Islet of Langerhans (tissue), 1 donor: ENCODE measurements around the gene RNF32.

Experiments used
- FAIRE-seq: peaks from one replicate; lab custom pipeline; 2011; peaks lifted over from hg19 to GRCh38; lab: Jason Lieb, UNC

RNF32 gene

GRCh38 chr7:156640257-156640948 is at the start of gene RNF32:
TSS of gene RNF32 (plus strand) at chr7:156640774. CDS start at chr7:156643878, 3,104 bp downstream.
- FAIRE-seq = no peak

GRCh38 chr7:156592155-156592884 is 48.3 kb upstream of the RNF32 start:
- FAIRE-seq = no peak

- FAIRE-seq = no peak
These were observed 46.1 kb upstream of the RNF32 start for GRCh38 chr7:156594283-156595080.

- no peak for FAIRE-seq
These were observed 40.1 kb upstream of the RNF32 start for GRCh38 chr7:156600496-156600895.

GRCh38 chr7:156602283-156602682 is 38.3 kb upstream of the RNF32 start:
- FAIRE-seq = no peak

- FAIRE-seq = no peak
These were observed 37.6 kb upstream of the RNF32 start for GRCh38 chr7:156603011-156603410.

GRCh38 chr7:156603629-156604028 is 36.9 kb upstream of the RNF32 start:
- no peak for FAIRE-seq

- no peak for FAIRE-seq
These were observed 36.3 kb upstream of the RNF32 start for GRCh38 chr7:156604311-156604710.

GRCh38 chr7:156604836-156605695 is 35.5 kb upstream of the RNF32 start:
- no peak for FAIRE-seq

GRCh38 chr7:156606135-156606534 is 34.4 kb upstream of the RNF32 start:
- FAIRE-seq = no peak

- FAIRE-seq = no peak
These were observed 33.8 kb upstream of the RNF32 start for GRCh38 chr7:156606691-156607331.

- FAIRE-seq = no peak
These were observed 33.0 kb upstream of the RNF32 start for GRCh38 chr7:156607332-156608172.

GRCh38 chr7:156608173-156608478 is 32.4 kb upstream of the RNF32 start:
- no peak for FAIRE-seq

- FAIRE-seq = no peak
These were observed 31.3 kb upstream of the RNF32 start for GRCh38 chr7:156609010-156609877.

- no peak for FAIRE-seq
These were observed 30.4 kb upstream of the RNF32 start for GRCh38 chr7:156610130-156610529.

GRCh38 chr7:156610601-156611000 is 30.0 kb upstream of the RNF32 start:
- no peak for FAIRE-seq

- FAIRE-seq = no peak
These were observed 29.3 kb upstream of the RNF32 start for GRCh38 chr7:156611014-156612010.

- no peak for FAIRE-seq
These were observed 27.6 kb upstream of the RNF32 start for GRCh38 chr7:156612930-156613329.
